ENCODE results near the gene GALNS.

Gene GALNS

DNA sequence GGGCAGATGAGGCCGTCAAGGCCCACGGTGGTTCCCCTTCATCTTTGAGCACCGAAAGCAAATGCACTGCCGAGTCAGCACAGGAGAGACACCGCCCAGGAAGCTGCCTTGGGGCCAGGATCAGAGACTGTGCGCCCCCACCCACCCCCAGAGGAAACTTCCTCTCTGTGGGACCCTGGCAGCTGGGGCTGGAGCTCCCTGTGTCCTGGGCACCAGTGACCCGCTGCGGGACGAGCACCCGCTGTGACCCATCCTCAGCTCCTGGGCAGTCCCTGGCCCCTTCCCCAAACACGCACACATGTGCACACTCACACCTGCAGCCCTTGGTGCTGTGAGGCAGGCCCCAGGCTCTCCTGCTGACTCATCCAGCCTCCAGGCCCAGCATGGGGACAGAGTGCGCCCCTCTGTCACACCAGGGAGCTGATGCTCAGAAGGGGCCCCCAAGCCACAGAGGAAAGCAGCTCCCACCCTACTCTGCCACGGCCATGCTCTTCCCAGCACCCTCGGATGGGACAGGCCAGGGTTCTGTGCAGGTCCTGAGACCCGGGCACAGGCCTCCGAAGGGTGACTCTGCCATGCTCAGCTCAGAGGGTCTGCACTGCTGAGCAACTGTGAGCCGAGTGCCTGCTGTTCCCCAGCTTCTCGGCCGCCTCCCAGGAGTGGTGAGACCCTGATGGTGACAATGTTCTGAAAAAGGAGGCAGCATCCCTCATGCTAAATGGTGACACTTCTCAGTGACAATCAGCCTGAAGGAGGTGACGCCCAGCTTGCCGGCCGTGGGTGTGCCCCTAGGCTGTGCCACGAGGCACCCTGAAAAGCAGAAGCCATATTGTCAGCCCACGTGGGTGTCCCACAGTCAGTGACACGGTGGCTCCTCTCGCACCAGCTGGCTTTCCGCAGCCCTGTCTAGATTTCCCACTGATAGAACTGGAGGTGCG, 75.3 kb downstream of the GALNS start:
- Histone ChIP-seq H3K27ac (ENCODE audit: poor library complexity, severe bottlenecking) (peak overlapping the region; percentile 92), H3K9me3 (ENCODE audit: severe bottlenecking) (no peaks in the 10 kb centered on the region), H3K36me3 (ENCODE audit: low read depth) (peaks cover 8% of the 10 kb centered on the region; the same call in 1 of the 2 replicates), H3K4me1 (ENCODE audit: insufficient read depth, poor library complexity, severe bottlenecking) (peaks cover 28% of the 10 kb centered on the region), H3K4me3 (ENCODE audit: severe bottlenecking) (no peak overlapping the region), H3K27me3 (ENCODE audit: insufficient read depth, poor library complexity, severe bottlenecking) (no peaks in the 10 kb centered on the region)
- TF ChIP-seq, protein P1, sequence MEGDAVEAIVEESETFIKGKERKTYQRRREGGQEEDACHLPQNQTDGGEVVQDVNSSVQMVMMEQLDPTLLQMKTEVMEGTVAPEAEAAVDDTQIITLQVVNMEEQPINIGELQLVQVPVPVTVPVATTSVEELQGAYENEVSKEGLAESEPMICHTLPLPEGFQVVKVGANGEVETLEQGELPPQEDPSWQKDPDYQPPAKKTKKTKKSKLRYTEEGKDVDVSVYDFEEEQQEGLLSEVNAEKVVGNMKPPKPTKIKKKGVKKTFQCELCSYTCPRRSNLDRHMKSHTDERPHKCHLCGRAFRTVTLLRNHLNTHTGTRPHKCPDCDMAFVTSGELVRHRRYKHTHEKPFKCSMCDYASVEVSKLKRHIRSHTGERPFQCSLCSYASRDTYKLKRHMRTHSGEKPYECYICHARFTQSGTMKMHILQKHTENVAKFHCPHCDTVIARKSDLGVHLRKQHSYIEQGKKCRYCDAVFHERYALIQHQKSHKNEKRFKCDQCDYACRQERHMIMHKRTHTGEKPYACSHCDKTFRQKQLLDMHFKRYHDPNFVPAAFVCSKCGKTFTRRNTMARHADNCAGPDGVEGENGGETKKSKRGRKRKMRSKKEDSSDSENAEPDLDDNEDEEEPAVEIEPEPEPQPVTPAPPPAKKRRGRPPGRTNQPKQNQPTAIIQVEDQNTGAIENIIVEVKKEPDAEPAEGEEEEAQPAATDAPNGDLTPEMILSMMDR (IDR thresholded peaks at IDR 0.05; ENCODE audit: poor library complexity, severe bottlenecking), result no peak
- DNase-seq (ENCODE audit: low spot score), result no peak
- no peak for ATAC-seq (ENCODE audit: low read depth)

DNA sequence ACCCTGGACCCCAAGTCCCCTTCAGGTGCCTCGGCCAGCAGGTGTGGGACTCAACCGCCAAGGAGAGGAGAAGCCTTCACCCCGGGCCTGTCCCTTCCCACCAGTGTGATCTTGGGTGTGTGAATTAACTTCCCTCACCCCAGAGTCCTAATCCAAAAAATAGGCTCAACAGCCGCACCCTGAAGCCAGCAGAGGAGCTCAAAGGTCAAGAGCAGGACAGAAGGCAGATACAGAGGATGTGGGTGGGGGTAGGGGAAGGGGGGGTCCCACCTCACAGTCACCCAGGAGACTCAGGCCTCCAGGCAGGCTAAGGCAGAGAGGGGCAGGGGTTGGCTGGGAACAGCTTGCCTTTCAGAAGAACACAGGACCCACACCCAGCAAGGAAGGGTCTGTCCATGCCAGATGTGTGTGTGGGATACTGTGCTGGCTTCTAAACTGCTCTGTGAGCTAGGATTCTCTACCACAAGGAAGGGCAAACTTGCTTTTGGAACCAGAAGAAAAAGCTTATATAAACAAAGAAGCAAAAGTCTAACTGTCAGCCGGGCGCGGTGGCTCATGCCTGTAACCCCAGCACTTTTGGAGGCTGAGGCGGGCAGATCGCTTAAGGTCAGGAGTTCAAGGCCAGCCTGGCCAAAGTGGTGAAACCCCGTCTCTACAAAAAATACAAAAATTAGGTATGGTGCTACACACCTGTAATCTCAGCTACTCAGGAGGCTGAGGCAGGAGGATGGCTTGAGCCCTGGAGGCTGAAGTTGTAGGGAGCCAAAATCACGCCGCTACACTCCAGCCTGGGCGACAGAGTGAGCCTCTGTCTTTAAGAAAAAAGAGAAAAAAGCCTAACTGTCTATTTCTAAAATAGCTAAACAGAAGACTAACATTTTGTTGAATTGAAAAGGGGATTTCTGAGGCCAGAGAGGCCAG, 76.3 kb downstream of the GALNS start:
- Histone ChIP-seq H3K27me3 (ENCODE audit: insufficient read depth, poor library complexity, severe bottlenecking) (no peaks in the 10 kb centered on the region), H3K9me3 (ENCODE audit: severe bottlenecking) (no peaks in the 10 kb centered on the region), H3K27ac (ENCODE audit: poor library complexity, severe bottlenecking) (peak overlapping the region; percentile 92), H3K4me3 (ENCODE audit: severe bottlenecking) (no peak overlapping the region), H3K36me3 (ENCODE audit: low read depth) (peaks cover 8% of the 10 kb centered on the region; the same call in 1 of the 2 replicates), H3K4me1 (ENCODE audit: insufficient read depth, poor library complexity, severe bottlenecking) (peaks cover 28% of the 10 kb centered on the region)
- TF ChIP-seq, protein P1 (IDR thresholded peaks at IDR 0.05; ENCODE audit: poor library complexity, severe bottlenecking), result no peak
- no peak for ATAC-seq (ENCODE audit: low read depth)
- DNase-seq (ENCODE audit: low spot score), result no peak

DNA sequence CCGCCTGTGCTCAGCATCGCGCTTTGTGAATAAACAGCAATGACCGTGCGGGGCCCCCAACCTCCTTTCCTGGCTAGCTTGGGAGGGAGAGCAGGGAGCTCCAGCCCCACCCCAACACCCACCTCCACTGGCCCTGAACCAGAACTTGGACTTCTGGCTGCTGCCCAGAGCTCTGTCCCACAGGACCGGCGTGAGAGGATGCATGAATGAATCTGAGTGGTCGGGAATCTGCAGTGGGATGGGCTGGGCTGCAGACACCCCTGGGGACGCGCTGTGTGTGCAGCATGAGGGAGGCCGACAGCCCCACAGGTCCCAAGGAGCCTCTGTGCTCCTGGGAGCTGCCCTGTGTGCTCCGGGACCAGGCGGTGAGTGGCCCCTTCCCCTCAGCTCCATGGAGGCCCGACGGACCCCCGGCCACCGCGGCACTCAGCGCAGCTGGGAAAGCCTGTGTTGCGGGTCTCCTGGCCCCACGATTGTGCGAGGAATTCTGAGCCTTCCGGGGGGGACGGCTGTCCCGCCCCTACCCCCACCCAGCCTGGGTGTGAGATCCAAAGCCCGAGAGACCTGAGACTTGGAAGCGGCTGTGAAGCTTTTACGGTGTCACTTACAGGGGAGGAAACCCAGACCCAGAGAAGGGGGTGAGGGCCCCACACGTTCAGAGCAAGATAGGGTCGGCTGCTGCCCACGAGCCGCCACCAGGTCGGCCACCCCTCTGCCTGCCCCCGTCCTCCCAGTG, 77.2 kb downstream of the GALNS start:
- no peaks in the 10 kb centered on the region for H3K9me3 ChIP-seq (ENCODE audit: severe bottlenecking)
- DNase-seq (ENCODE audit: low spot score), result no peak
- H3K4me1 ChIP-seq (ENCODE audit: insufficient read depth, poor library complexity, severe bottlenecking), result peaks cover 28% of the 10 kb centered on the region
- H3K4me3 ChIP-seq (ENCODE audit: severe bottlenecking), result no peak overlapping the region
- H3K36me3 ChIP-seq (ENCODE audit: low read depth), result peaks cover 8% of the 10 kb centered on the region; the same call in 1 of the 2 replicates
- ATAC-seq (ENCODE audit: low read depth), result no peak
- H3K27ac ChIP-seq (ENCODE audit: poor library complexity, severe bottlenecking), result no peak overlapping the region
- H3K27me3 ChIP-seq (ENCODE audit: insufficient read depth, poor library complexity, severe bottlenecking), result no peaks in the 10 kb centered on the region
- TF ChIP-seq, protein P1 (IDR thresholded peaks at IDR 0.05; ENCODE audit: poor library complexity, severe bottlenecking), result no peak

DNA sequence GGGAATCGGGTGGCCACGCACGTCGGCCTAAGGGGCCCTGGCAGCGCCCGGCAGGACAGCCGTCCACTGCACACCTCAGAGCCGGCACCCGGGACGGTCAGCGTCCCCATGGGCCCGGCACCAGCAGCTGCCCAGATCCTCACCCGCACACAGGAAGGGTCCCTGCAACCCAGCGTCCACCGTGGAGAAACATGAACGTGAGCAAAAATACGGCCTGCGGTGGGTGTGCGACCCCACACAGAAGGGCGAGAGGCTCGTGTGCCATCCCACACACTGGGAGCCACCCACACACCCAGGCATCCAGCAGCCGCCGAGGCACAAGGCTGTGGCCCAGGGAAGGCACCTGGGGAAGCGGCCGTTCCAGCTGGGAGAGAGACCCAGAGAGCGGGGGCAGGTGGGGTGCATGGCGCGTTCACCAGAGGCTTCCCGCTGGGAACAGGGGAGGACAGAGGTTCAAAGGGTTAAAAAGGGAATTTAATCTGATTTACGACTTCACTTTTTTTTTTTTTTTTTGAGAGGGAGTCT, 78.1 kb downstream of the GALNS start:
- peaks cover 28% of the 10 kb centered on the region for H3K4me1 ChIP-seq (ENCODE audit: insufficient read depth, poor library complexity, severe bottlenecking)

More for the DNA sequence above, 78.1 kb downstream of the GALNS start:
- H3K4me3 ChIP-seq (ENCODE audit: severe bottlenecking), result no peak overlapping the region
- no peak overlapping the region for H3K27ac ChIP-seq (ENCODE audit: poor library complexity, severe bottlenecking)
- ATAC-seq (ENCODE audit: low read depth) (no peak), DNase-seq (ENCODE audit: low spot score) (no peak)
- TF ChIP-seq, protein P1 (IDR thresholded peaks at IDR 0.05; ENCODE audit: poor library complexity, severe bottlenecking), result no peak
- H3K27me3 ChIP-seq (ENCODE audit: insufficient read depth, poor library complexity, severe bottlenecking), result no peaks in the 10 kb centered on the region
- no peaks in the 10 kb centered on the region for H3K9me3 ChIP-seq (ENCODE audit: severe bottlenecking)
- H3K36me3 ChIP-seq (ENCODE audit: low read depth), result peaks cover 8% of the 10 kb centered on the region; the same call in 1 of the 2 replicates
